ENCODE data around the gene WDR7. TPM values are rescaled to one million over a fixed set of nuclear protein-coding genes. Genes with fewer than 3 reads are reported as not detected.

WDR7 gene
- total and polyA plus RNA-seq, 2 of the 4 experiments (the other 2 are of a cell fraction), result 3.7 to 23.3 TPM

- no CpG with 5 or more reads among the region's 3 CpGs for WGBS, 2 experiments (ENCODE audit: extremely low coverage in 2 of 2, insufficient read length in 1 of 2)
- Histone ChIP-seq H3K9ac (ENCODE audit: low read depth, low read length) (no peak overlapping the region), H2BK120ac (ENCODE audit: low read depth, low read length) (no peak overlapping the region), H3K4ac (ENCODE audit: low read depth, low read length) (no peak overlapping the region), H3K27me3 (ENCODE audit: control insufficient read depth, insufficient read depth, low read length) (no peaks in the 10 kb centered on the region), H2AK5ac (ENCODE audit: low read depth, low read length) (no peak overlapping the region), H3K14ac (replicated peaks; ENCODE audit: low read depth, low read length) (no peak overlapping the region), H3K56ac (ENCODE audit: extremely low read depth, insufficient read depth, low read length) (no peak overlapping the region), H2AFZ (replicated peaks; ENCODE audit: low read length, poor library complexity) (no peak overlapping the region), H3K4me1 (ENCODE audit: control insufficient read depth, insufficient read depth, low read length) (no peaks in the 10 kb centered on the region), H3K79me1 (ENCODE audit: low read depth in 1 of 2, low read length in 2 of 2) (no peaks in the 10 kb centered on the region), H3K9me3 (ENCODE audit: control insufficient read depth, insufficient read depth, low read length) (no peaks in the 10 kb centered on the region), H4K91ac (ENCODE audit: insufficient read depth, low read depth, low read length) (no peak overlapping the region), H2BK20ac (ENCODE audit: low read depth, low read length) (no peak overlapping the region), H2AK9ac (replicated peaks; ENCODE audit: low read depth, low read length, poor library complexity) (no peak overlapping the region), H3K23ac (ENCODE audit: low read depth, low read length) (no peak overlapping the region), H3K4me2 (ENCODE audit: low read depth, low read length) (no peak overlapping the region), H3K18ac (ENCODE audit: low read depth, low read length) (no peak overlapping the region), H2BK5ac (ENCODE audit: low read depth, low read length, poor library complexity, severe bottlenecking) (no peak overlapping the region), H4K5ac (ENCODE audit: low read depth, low read length) (no peak overlapping the region), H4K8ac (ENCODE audit: low read depth in 2 of 2, low read length in 2 of 2) (no peak overlapping the region), H3K9me1 (ENCODE audit: insufficient read depth, low read length) (peaks cover 12% of the 10 kb centered on the region), H4K20me1 (ENCODE audit: insufficient read depth, low read length) (no peaks in the 10 kb centered on the region), H3K36me3 (ENCODE audit: control insufficient read depth, insufficient read depth, low read length) (peaks cover 8% of the 10 kb centered on the region), H2BK15ac (ENCODE audit: low read depth, low read length) (no peak overlapping the region), H3K4me3 (ENCODE audit: insufficient read depth, low read depth, low read length) (no peak overlapping the region), H3K27ac (ENCODE audit: insufficient read depth, low read length) (no peak overlapping the region)
- no TSS peak for BruUV-seq (replicated peaks)
- dilution Hi-C loops (cut with HindIII; ENCODE audit: low sequenced_read_pairs, unreplicated experiment) (no loop called here), in situ Hi-C loops (cut with MboI; ENCODE audit: low sequenced_read_pairs) (no loop called here), intact Hi-C loops (cut with micrococcal nuclease) (loop anchor here (5.0 kb wide), 1 partner anchor 151 kb away; no protein-coding TSS in a partner anchor)
- ChIA-PET CTCF (no interaction called here), POLR2A (ENCODE audit: unreplicated experiment) (no interaction called here)
- ATAC-seq (ENCODE audit: low read depth), result no peak
- no peak for DNase-seq
- TF ChIP-seq SMC3 (IDR thresholded peaks at IDR 0.05; ENCODE audit: low read depth, low read length) (no peak), CHD1 (IDR thresholded peaks at IDR 0.05; ENCODE audit: low read depth, low read length) (no peak)
These were observed 372.2 kb downstream of the WDR7 start for GRCh38 chr18:57023275-57023882.
